Tibial nerve (tissue), 4 donors: ENCODE results near the gene ABCG5. TPM values are rescaled to one million over a fixed set of nuclear protein-coding genes. Genes with fewer than 3 reads are reported as not detected.

Source experiments
- DNase-seq, 2 donors: peaks; one replicate each; pipeline ENCODE4 v3.0.0-alpha.2; 2019; ENCODE audit warnings: low spot score in 2 of 2
- H3K27ac ChIP-seq, 4 donors: fragments of 200-600 bp; sonication (generic) in 3 of 4; one replicate each; pipeline ENCODE4 v1.5.1; 2017 to 2019; ENCODE audit warnings: mild to moderate bottlenecking in 1 of 4
- H3K27me3 ChIP-seq, 2 donors: fragments of 200-600 bp; sonication (generic) in 1 of 2; one replicate each; pipeline versions ENCODE4 v1.5.1 to v1.6.0; 2017 to 2019
- H3K36me3 ChIP-seq, 3 donors: fragments of 200-600 bp; sonication (generic); one replicate each; pipeline ENCODE4 v1.5.1; 2018 to 2019
- H3K4me1 ChIP-seq, 4 donors: fragments of 200-600 bp; sonication (generic) in 3 of 4; one replicate each; pipeline ENCODE4 v1.5.1; 2017 to 2019
- H3K4me3 ChIP-seq, 4 donors: fragments of 200-600 bp; sonication (generic) in 3 of 4; one replicate each; pipeline ENCODE4 v1.5.1; 2017 to 2019; ENCODE audit warnings: mild to moderate bottlenecking in 1 of 4, moderate library complexity in 1 of 4
- H3K9me3 ChIP-seq, 4 donors: fragments of 200-600 bp; sonication (generic) in 3 of 4; one replicate each; pipeline ENCODE4 v1.5.1; 2017 to 2019
- EP300 ChIP-seq, 2 donors: sonication (generic); formaldehyde crosslinking; IDR thresholded peaks; one replicate each; pipeline ENCODE4 v1.6.1; 2017; ENCODE audit warnings: antibody characterized with exemption in 2 of 2, mild to moderate bottlenecking in 1 of 2
- POLR2A ChIP-seq, 2 donors: fragments of 450-650 bp; IDR thresholded peaks; one replicate each; pipeline ENCODE4 v1.6.1; 2017; ENCODE audit warnings: antibody characterized with exemption in 2 of 2, mild to moderate bottlenecking in 2 of 2, moderate library complexity in 2 of 2
- WGBS, 2 donors: methylation state at CpG; one replicate each; pipeline ENCODE4 v1.1.5; 2018; 5-methylcytosine and 5-hydroxymethylcytosine counted together
- total RNA-seq, 4 donors: library from RNA; depleted of rRNA; stranded (reverse); fragments of >200 nt; gene quantifications; one replicate each; pipeline ENCODE4 v1.1.0, GENCODE V29; 2016
- TF ChIP-seq, protein P1 (sequence below), 5 experiments: fragments of 200-600 bp in 3 of 5; fragments of 450-650 bp in 2 of 5; sonication (generic) in 3 of 5; IDR thresholded peaks; one replicate each; pipeline ENCODE4 v1.5.1; 2016 to 2019; ENCODE audit warnings: antibody characterized with exemption in 5 of 5, mild to moderate bottlenecking in 3 of 5, moderate library complexity in 2 of 5

The ABCG5 gene
- total RNA-seq, 4 donors from 2014 or later, result not detected

- no peaks in the 10 kb centered on the region for H3K4me1 ChIP-seq
- H3K36me3 ChIP-seq, result no peaks in the 10 kb centered on the region
- no peaks in the 10 kb centered on the region for H3K27me3 ChIP-seq
- DNase-seq, result no peak
- H3K9me3 ChIP-seq, result no peaks in the 10 kb centered on the region
- no peak overlapping the region for H3K27ac ChIP-seq
- 89 to 90% methylated on average over 21 of the region's 21 CpGs for WGBS, 2 donors
- no peak overlapping the region for H3K4me3 ChIP-seq
- TF ChIP-seq, protein P1, sequence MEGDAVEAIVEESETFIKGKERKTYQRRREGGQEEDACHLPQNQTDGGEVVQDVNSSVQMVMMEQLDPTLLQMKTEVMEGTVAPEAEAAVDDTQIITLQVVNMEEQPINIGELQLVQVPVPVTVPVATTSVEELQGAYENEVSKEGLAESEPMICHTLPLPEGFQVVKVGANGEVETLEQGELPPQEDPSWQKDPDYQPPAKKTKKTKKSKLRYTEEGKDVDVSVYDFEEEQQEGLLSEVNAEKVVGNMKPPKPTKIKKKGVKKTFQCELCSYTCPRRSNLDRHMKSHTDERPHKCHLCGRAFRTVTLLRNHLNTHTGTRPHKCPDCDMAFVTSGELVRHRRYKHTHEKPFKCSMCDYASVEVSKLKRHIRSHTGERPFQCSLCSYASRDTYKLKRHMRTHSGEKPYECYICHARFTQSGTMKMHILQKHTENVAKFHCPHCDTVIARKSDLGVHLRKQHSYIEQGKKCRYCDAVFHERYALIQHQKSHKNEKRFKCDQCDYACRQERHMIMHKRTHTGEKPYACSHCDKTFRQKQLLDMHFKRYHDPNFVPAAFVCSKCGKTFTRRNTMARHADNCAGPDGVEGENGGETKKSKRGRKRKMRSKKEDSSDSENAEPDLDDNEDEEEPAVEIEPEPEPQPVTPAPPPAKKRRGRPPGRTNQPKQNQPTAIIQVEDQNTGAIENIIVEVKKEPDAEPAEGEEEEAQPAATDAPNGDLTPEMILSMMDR (IDR thresholded peaks at IDR 0.05), result no peak
- TF ChIP-seq POLR2A (IDR thresholded peaks at IDR 0.05), result no peak
- TF ChIP-seq EP300 (IDR thresholded peaks at IDR 0.05), result no peak
Observed at GRCh38 chr2:43837831-43838559, 644 bp downstream of the ABCG5 start.

DNA sequence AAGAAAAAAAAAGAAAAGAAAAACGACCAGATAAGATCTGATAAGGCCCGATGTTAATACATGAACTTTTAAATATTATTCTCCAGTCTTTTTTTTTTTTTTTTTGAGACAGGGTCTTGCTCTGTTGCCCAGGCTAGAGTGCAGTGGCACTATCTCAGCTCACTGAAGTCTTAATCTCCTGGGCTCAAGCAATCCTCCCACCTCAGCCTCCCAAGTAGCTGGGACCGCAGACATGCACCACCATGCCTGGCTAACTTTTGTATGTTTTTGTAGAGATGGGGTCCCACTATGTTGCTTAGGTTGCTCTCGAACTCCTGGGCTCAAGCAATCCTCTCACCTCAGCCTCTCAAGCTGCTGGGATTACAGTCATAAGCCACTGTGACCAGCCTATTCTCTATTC lies 1.6 kb downstream of the ABCG5 start:
- TF ChIP-seq, protein P1 (IDR thresholded peaks at IDR 0.05), result no peak
- no peak for TF ChIP-seq EP300 (IDR thresholded peaks at IDR 0.05)
- H3K9me3 ChIP-seq, result no peaks in the 10 kb centered on the region
- peaks cover 0 to 2% (median 0%) of the 10 kb centered on the region in 4 donors for H3K4me1 ChIP-seq
- H3K36me3 ChIP-seq, result no peaks in the 10 kb centered on the region
- no peak for DNase-seq
- H3K27me3 ChIP-seq, result peaks cover 0 to 8% of the 10 kb centered on the region in 2 donors
- no peak overlapping the region for H3K4me3 ChIP-seq
- no peak overlapping the region for H3K27ac ChIP-seq
- WGBS, 2 donors, result 86 to 89% methylated on average over 4 of the region's 4 CpGs

GRCh38 chr2:43832457-43832856 lies 6.2 kb downstream of the ABCG5 start:
- TF ChIP-seq, protein P1 (IDR thresholded peaks at IDR 0.05), result no peak
- no peak for TF ChIP-seq EP300 (IDR thresholded peaks at IDR 0.05)
- TF ChIP-seq POLR2A (IDR thresholded peaks at IDR 0.05), result no peak
- no peak for DNase-seq
- no peak overlapping the region for H3K27ac ChIP-seq
- no peak overlapping the region for H3K4me3 ChIP-seq
- H3K9me3 ChIP-seq, result no peaks in the 10 kb centered on the region
- 38 to 64% methylated on average over 3 of the region's 3 CpGs for WGBS, 2 donors
- peaks cover 0 to 21% of the 10 kb centered on the region in 2 donors for H3K27me3 ChIP-seq
- peaks cover 0 to 9% (median 0%) of the 10 kb centered on the region in 4 donors for H3K4me1 ChIP-seq
- no peaks in the 10 kb centered on the region for H3K36me3 ChIP-seq

- 9 to 19% methylated on average over 32 to 35 of the region's 54 CpGs for WGBS, 2 donors
- H3K27me3 ChIP-seq, result peaks cover 0 to 21% of the 10 kb centered on the region in 2 donors
- no peak for DNase-seq
- no peaks in the 10 kb centered on the region for H3K36me3 ChIP-seq
- TF ChIP-seq, protein P1 (IDR thresholded peaks at IDR 0.05), result no peak
- TF ChIP-seq POLR2A (IDR thresholded peaks at IDR 0.05), result no peak
- no peak for TF ChIP-seq EP300 (IDR thresholded peaks at IDR 0.05)
- H3K27ac ChIP-seq, result no peak overlapping the region
- peaks cover 0 to 9% (median 0%) of the 10 kb centered on the region in 4 donors for H3K4me1 ChIP-seq
- H3K4me3 ChIP-seq, result peak overlapping the region in 2 of 4 donors; percentile 6 to 18
- H3K9me3 ChIP-seq, result no peaks in the 10 kb centered on the region
Observed at GRCh38 chr2:43831543-43832294, 6.9 kb downstream of the ABCG5 start.
